Activated CD4-positive, alpha-beta T cell treated with anti-CD3 and anti-CD28 coated beads for 36 hours (primary cell): ENCODE measurements around the gene PRKG1. TPM values are rescaled to one million over a fixed set of nuclear protein-coding genes. Genes with fewer than 3 reads are reported as not detected.
"Not testable (repeated sequence)": the region's sequence is repeated elsewhere in the genome, so short reads cannot be mapped to it uniquely, and the experiment has no call there.

Experiments
- ATAC-seq: fragments of 200-7000 bp; cut with Tn5 transposase; one replicate; pipeline ENCODE4 v1.10.0; 2021; ENCODE audit warnings: mild to moderate bottlenecking, moderate library complexity
- CTCF ChIA-PET: fragments of 350-600 bp; sonication (Branson Sonifier 250); formaldehyde crosslinking; loops from one replicate; lab custom pipeline; 2021; ENCODE audit warnings: antibody characterized with exemption; lab: Charles Lee
- POLR2A ChIA-PET: fragments of 350-600 bp; sonication (Branson Sonifier 250); formaldehyde crosslinking; loops from one replicate; lab custom pipeline; 2021; ENCODE audit warnings: antibody characterized with exemption, inconsistent platforms; lab: Charles Lee
- DNase-seq: peaks from one replicate; pipeline ENCODE4 v3.0.0-alpha.2; 2020
- H3K27ac Mint-ChIP-seq: one replicate; pipeline ENCODE4 v1.8.0; 2021; ENCODE audit warnings: mixed read lengths
- H3K27me3 Mint-ChIP-seq: one replicate; pipeline ENCODE4 v1.8.0; 2021; ENCODE audit warnings: mixed read lengths
- H3K36me3 Mint-ChIP-seq: one replicate; pipeline ENCODE4 v1.8.0; 2021; ENCODE audit warnings: low read depth, mixed read lengths
- H3K4me1 Mint-ChIP-seq: one replicate; pipeline ENCODE4 v1.8.0; 2021; ENCODE audit warnings: mixed read lengths
- H3K4me3 Mint-ChIP-seq: one replicate; pipeline ENCODE4 v1.8.0; 2021; ENCODE audit warnings: mild to moderate bottlenecking, moderate library complexity, mixed read lengths
- H3K9me3 Mint-ChIP-seq: one replicate; pipeline ENCODE4 v1.8.0; 2021; ENCODE audit warnings: low read depth, mixed read lengths
- intact Hi-C, 2 experiments: fragments of 100-400 bp; cut with DNase I in 1 of 2; cut with micrococcal nuclease in 1 of 2; formaldehyde crosslinking; loops; one replicate each; pipeline versions ENCODE4 v1.14.2 to v1.15.1; 2022 to 2024; cut with DNase I, micrococcal nuclease
- total RNA-seq, 2 experiments: library from RNA; stranded (reverse); gene quantifications; one replicate each; pipeline ENCODE4 v1.2.3, GENCODE V29; 2021

The PRKG1 gene
- total RNA-seq, 2 experiments from 2014 or later, result not detected

GRCh38 chr10:51377070-51377931 is 303.0 kb downstream of the PRKG1 start:
- H3K4me3 Mint-ChIP-seq, result no peak overlapping the region
- ATAC-seq, result no peak
- H3K27ac Mint-ChIP-seq, result no peak overlapping the region
- H3K27me3 Mint-ChIP-seq, result no peaks in the 10 kb centered on the region
- ChIA-PET CTCF (interaction anchor here (0.7 to 1.3 kb wide), 2 partner anchors 12 to 41 kb away, joined by 3 read pairs; no protein-coding TSS in a partner anchor), POLR2A (no interaction called here)
- no peaks in the 10 kb centered on the region for H3K4me1 Mint-ChIP-seq
- no peaks in the 10 kb centered on the region for H3K9me3 Mint-ChIP-seq
- no peak for DNase-seq
- intact Hi-C loops, result no loop called here
- H3K36me3 Mint-ChIP-seq, result no peaks in the 10 kb centered on the region

DNA sequence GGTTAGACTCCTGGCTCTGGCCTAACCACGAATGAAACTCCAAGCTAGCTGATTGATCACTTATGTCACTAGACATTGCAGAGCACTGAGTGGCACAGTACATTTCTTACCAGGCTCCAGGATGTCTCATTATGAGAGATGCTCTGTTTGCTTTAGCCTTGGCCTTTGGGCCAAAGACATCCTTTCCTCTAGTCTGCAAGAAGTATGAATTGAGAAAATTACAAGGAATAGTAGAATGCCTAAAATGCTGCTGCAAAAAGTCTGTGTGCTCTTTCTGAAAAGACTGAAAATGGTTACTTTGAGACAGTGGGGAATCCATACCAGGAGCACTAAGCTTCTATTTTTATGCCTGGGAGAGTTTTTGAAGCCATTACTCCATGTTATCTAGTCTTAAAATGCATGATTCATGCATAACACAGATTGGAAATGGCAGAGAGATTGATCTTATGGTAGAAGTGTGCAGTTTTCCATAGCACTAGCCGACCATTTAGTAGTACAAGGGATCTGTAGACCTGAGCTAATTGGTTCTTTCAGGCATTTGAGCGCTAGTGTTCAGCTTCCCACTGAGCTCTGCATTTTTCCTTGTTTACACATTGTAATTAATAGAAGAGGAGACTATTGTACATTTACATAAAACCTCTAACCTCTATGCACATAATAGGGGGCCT is 303.8 kb downstream of the PRKG1 start:
- DNase-seq, result no peak
- POLR2A ChIA-PET, result no interaction called here
- no peak overlapping the region for H3K4me3 Mint-ChIP-seq
- no peaks in the 10 kb centered on the region for H3K4me1 Mint-ChIP-seq
- intact Hi-C loops, result no loop called here
- H3K27ac Mint-ChIP-seq, result no peak overlapping the region
- CTCF ChIA-PET, result interaction anchor here (1.3 kb wide), 1 partner anchor 12 kb away, joined by 3 read pairs; no protein-coding TSS in a partner anchor
- H3K36me3 Mint-ChIP-seq, result no peaks in the 10 kb centered on the region
- H3K27me3 Mint-ChIP-seq, result peaks cover 2% of the 10 kb centered on the region
- no peak for ATAC-seq
- no peaks in the 10 kb centered on the region for H3K9me3 Mint-ChIP-seq

GRCh38 chr10:51382181-51382580 is 307.9 kb downstream of the PRKG1 start:
- H3K36me3 Mint-ChIP-seq, result no peaks in the 10 kb centered on the region
- no peaks in the 10 kb centered on the region for H3K9me3 Mint-ChIP-seq
- H3K27me3 Mint-ChIP-seq, result peaks cover 3% of the 10 kb centered on the region
- no peaks in the 10 kb centered on the region for H3K4me1 Mint-ChIP-seq
- ChIA-PET CTCF (interaction anchor here (0.6 to 1.3 kb wide), 2 partner anchors 13 to 288 kb away, joined by 3 to 4 read pairs; no protein-coding TSS in a partner anchor), POLR2A (no interaction called here)
- H3K4me3 Mint-ChIP-seq, result no peak overlapping the region
- no peak for DNase-seq
- intact Hi-C loops, result no loop called here
- ATAC-seq, result no peak
- no peak overlapping the region for H3K27ac Mint-ChIP-seq

- POLR2A ChIA-PET, result no interaction called here
- no peaks in the 10 kb centered on the region for H3K36me3 Mint-ChIP-seq
- peaks cover 3% of the 10 kb centered on the region for H3K27me3 Mint-ChIP-seq
- intact Hi-C loops, result no loop called here
- H3K4me3 Mint-ChIP-seq, result no peak overlapping the region
- no peak for DNase-seq
- no peaks in the 10 kb centered on the region for H3K9me3 Mint-ChIP-seq
- H3K4me1 Mint-ChIP-seq, result no peaks in the 10 kb centered on the region
- CTCF ChIA-PET, result no interaction called here
- no peak overlapping the region for H3K27ac Mint-ChIP-seq
- ATAC-seq, result no peak
These were observed 310.7 kb downstream of the PRKG1 start for GRCh38 chr10:51384971-51385370.

GRCh38 chr10:51386248-51386885 is 312.1 kb downstream of the PRKG1 start:
- Mint-ChIP-seq H3K36me3 (no peaks in the 10 kb centered on the region), H3K27ac (no peak overlapping the region), H3K27me3 (peaks cover 3% of the 10 kb centered on the region), H3K4me1 (no peaks in the 10 kb centered on the region), H3K4me3 (no peak overlapping the region), H3K9me3 (no peaks in the 10 kb centered on the region)
- CTCF ChIA-PET, result no interaction called here
- POLR2A ChIA-PET, result no interaction called here
- intact Hi-C loops, result no loop called here
- DNase-seq, result no peak
- no peak for ATAC-seq

DNA sequence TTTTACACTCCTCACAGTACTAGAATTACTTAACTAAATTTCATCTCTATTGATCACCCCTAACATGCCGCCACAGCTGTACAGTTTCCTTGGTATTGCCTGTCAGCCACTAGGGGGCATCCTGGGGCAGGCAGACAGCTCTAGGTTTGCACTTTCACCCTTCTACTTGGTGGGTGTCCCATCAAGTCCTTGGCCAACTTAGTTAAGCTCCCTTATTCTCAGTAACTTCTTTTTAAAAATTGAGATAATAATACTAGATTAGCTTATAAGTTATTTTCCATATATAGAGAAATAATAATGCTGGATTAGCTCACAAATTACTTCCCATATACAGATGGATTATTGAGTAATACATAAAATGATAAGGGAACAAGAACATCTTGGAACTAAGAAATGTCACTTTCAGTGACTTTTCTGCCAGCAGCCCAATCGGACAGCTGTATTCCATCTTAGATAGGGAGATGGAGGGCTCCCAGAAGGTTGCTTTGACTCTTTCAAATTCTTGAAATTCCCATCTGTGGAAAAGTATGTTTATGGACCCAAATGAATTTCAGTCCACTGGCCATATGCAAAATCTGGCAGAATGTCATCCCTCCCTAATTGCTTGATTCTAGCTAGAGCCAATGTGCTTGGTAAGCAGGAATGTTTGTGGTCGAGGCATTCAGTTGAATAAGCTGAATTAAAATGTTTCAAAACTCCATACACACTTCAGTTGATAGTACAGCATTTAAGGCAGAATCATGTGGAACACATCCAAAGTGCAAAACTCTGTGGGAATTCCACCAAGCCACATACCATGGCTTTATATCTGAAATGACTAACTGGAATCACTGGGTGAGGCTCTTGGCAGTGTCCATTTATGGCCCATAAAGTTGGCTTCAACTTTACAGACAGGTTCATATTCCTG is 315.4 kb downstream of the PRKG1 start:
- peak; percentile 74 for ATAC-seq
- H3K36me3 Mint-ChIP-seq, result no peaks in the 10 kb centered on the region
- H3K27me3 Mint-ChIP-seq, result no peaks in the 10 kb centered on the region
- DNase-seq, result peak; percentile 73
- no peaks in the 10 kb centered on the region for H3K9me3 Mint-ChIP-seq
- H3K4me1 Mint-ChIP-seq, result no peaks in the 10 kb centered on the region
- H3K4me3 Mint-ChIP-seq, result no peak overlapping the region
- intact Hi-C loops, result loop anchor here (1.0 to 2.0 kb wide), 3 partner anchors 569 to 825 kb away; no protein-coding TSS in a partner anchor
- ChIA-PET POLR2A (no interaction called here), CTCF (interaction anchor here (0.7 to 3.0 kb wide), 14 partner anchors 12 to 827 kb away, joined by 3 to 24 read pairs (median 3); no protein-coding TSS in a partner anchor)
- H3K27ac Mint-ChIP-seq, result no peak overlapping the region

DNA sequence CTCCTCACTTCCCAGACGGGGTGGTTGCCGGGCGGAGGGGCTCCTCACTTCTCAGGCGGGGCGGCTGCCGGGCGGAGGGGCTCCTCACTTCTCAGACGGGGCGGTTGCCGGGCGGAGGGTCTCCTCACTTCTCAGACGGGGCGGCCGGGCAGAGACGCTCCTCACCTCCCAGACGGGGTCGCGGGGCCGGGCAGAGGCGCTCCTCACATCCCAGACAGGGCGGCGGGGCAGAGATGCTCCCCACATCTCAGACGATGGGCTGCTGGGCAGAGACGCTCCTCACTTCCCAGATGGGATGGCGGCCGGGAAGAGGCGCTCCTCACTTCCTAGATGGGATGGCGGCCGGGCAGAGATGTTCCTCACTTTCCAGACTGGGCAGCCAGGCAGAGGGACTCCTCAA is 318.7 kb downstream of the PRKG1 start:
- H3K36me3 Mint-ChIP-seq, H3K9me3 Mint-ChIP-seq, CTCF ChIA-PET, H3K27me3 Mint-ChIP-seq, ATAC-seq, DNase-seq, H3K4me3 Mint-ChIP-seq, intact Hi-C loops, H3K27ac Mint-ChIP-seq, POLR2A ChIA-PET, H3K4me1 Mint-ChIP-seq: not testable (repeated sequence)

GRCh38 chr10:51394039-51394438 is 319.8 kb downstream of the PRKG1 start:
- intact Hi-C loops, result no loop called here
- Mint-ChIP-seq H3K36me3 (no peaks in the 10 kb centered on the region), H3K27ac (no peak overlapping the region), H3K9me3 (no peaks in the 10 kb centered on the region), H3K27me3 (peaks cover 2% of the 10 kb centered on the region), H3K4me3 (no peak overlapping the region), H3K4me1 (no peaks in the 10 kb centered on the region)
- ChIA-PET POLR2A (no interaction called here), CTCF (no interaction called here)
- ATAC-seq (no peak), DNase-seq (no peak)

GRCh38 chr10:51397244-51397643 is 323.0 kb downstream of the PRKG1 start:
- H3K27me3 Mint-ChIP-seq, result peaks cover 6% of the 10 kb centered on the region
- DNase-seq, result no peak
- CTCF ChIA-PET, result no interaction called here
- no peak for ATAC-seq
- no peaks in the 10 kb centered on the region for H3K9me3 Mint-ChIP-seq
- H3K4me1 Mint-ChIP-seq, result no peaks in the 10 kb centered on the region
- H3K27ac Mint-ChIP-seq, result no peak overlapping the region
- intact Hi-C loops, result no loop called here
- POLR2A ChIA-PET, result no interaction called here
- no peaks in the 10 kb centered on the region for H3K36me3 Mint-ChIP-seq
- H3K4me3 Mint-ChIP-seq, result no peak overlapping the region

DNA sequence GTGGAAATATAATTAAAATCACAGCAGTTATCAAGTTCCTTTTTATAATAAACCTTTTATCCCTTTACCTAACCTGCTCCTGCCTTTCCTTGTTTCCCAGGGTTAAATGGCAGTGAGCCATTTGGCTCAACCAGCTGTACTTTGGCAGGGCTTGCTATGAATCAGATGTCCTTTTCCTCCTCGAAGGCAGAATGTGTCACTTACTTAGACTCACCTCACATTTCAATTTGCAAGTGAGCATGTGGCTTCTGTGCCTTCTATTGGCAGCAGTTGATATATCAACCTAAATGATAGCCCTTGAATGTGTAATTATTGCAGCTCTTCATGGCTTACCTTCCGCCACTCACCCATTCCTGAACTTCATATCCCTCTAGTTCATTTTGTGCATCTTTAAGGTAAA is 323.4 kb downstream of the PRKG1 start:
- ATAC-seq (no peak), DNase-seq (no peak)
- H3K4me3 Mint-ChIP-seq, result no peak overlapping the region
- intact Hi-C loops, result no loop called here
- no peak overlapping the region for H3K27ac Mint-ChIP-seq
- no peaks in the 10 kb centered on the region for H3K36me3 Mint-ChIP-seq
- no peaks in the 10 kb centered on the region for H3K4me1 Mint-ChIP-seq
- no peaks in the 10 kb centered on the region for H3K9me3 Mint-ChIP-seq
- peaks cover 6% of the 10 kb centered on the region for H3K27me3 Mint-ChIP-seq
- CTCF ChIA-PET, result no interaction called here
- POLR2A ChIA-PET, result no interaction called here

DNA sequence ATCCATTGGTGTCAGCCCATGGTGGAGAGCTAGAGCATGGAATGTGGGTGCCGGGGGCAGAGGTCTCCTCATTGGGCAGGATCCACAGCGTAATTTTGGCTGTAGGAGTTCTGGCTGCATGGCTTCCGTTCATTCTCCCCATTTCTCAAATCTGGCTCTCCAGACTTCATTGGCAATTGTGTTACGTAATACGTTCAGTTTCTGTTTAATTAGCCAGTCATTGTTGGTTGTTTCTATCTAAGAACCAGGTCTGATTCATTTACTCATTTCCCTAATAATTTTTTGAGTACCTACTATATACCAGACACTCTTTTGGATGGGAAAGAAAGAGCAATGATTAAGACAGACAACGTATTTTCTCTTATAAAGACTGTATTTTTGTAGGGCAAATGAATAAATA is 325.6 kb downstream of the PRKG1 start:
- DNase-seq (no peak), ATAC-seq (no peak)
- H3K27ac Mint-ChIP-seq, result no peak overlapping the region
- intact Hi-C loops, result no loop called here
- POLR2A ChIA-PET, result no interaction called here
- H3K27me3 Mint-ChIP-seq, result peaks cover 6% of the 10 kb centered on the region
- no peaks in the 10 kb centered on the region for H3K4me1 Mint-ChIP-seq
- H3K9me3 Mint-ChIP-seq, result no peaks in the 10 kb centered on the region
- no peaks in the 10 kb centered on the region for H3K36me3 Mint-ChIP-seq
- no peak overlapping the region for H3K4me3 Mint-ChIP-seq
- CTCF ChIA-PET, result interaction anchor here (0.6 kb wide), 1 partner anchor 118 kb away, joined by 3 read pairs; no protein-coding TSS in a partner anchor
